HepG2 (cell line): ENCODE data around the gene OPRL1. TPM values are rescaled to one million over a fixed set of nuclear protein-coding genes. Genes with fewer than 3 reads are reported as not detected.
A peak's percentile ranks its signal among the peaks of the same experiment; 100 is the strongest.

Experiments used
- ATAC-seq: fragments of 200-7000 bp; cut with Tn5 transposase; 3 replicates; pipeline ENCODE4 v1.9.1; 2020; ENCODE audit warnings: mild to moderate bottlenecking, moderate library complexity
- BruUV-seq: library from RNA; stranded (reverse); fragments of 400-500 nt; replicated peaks from 2 replicates; lab custom pipeline; 2021; lab: Mats Ljungman, UMichigan
- CTCF ChIA-PET: fragments of 300-600 bp; formaldehyde crosslinking; extraction: SDS; loops from one replicate; lab custom pipeline; 2021; ENCODE audit warnings: low total read pairs, inconsistent platforms, low intra/inter-chr PET ratio; lab: Yijun Ruan, JAX
- POLR2A ChIA-PET: fragments of 350-600 bp; sonication (Branson Sonifier 250); formaldehyde crosslinking; loops from one replicate; lab custom pipeline; 2020; ENCODE audit warnings: antibody characterized with exemption, inconsistent platforms; lab: Yijun Ruan, JAX
- DNase-seq: peaks from one replicate; pipeline ENCODE4 v3.0.0-alpha.2; 2015; ENCODE audit warnings: low spot score
- FAIRE-seq: peaks from 3 replicates; lab custom pipeline; 2011; peaks lifted over from hg19 to GRCh38; lab: Jason Lieb, UNC
- H2AFZ ChIP-seq: one replicate; pipeline ENCODE4 v1.6.1; 2011; ENCODE audit warnings: low read length, inconsistent platforms
- H3K27ac ChIP-seq: fragments of 300-600 bp; 3 replicates; pipeline ENCODE4 v1.8.0; 2011; ENCODE audit warnings: mixed run types, mild to moderate bottlenecking, mixed read lengths, low read length, inconsistent platforms; ENCODE audit not compliant: insufficient read depth; ENCODE audit errors: extremely low read length
- H3K27me3 ChIP-seq, 2 experiments: fragments of 200-600 bp in 1 of 2; 2 replicates in 1 of 2; 3 replicates in 1 of 2; pipeline versions ENCODE4 v1.6.0 to v1.8.0; 2011; ENCODE audit warnings: low read length in 2 of 2, mild to moderate bottlenecking in 2 of 2, moderate library complexity in 2 of 2, inconsistent platforms in 1 of 2; ENCODE audit not compliant: insufficient read depth in 2 of 2, control insufficient read depth in 1 of 2
- H3K36me3 ChIP-seq, 2 experiments: fragments of 200-600 bp in 1 of 2; replicated peaks in 1 of 2; 2 replicates in 1 of 2; 3 replicates in 1 of 2; pipeline versions ENCODE4 v1.5.1 to v1.8.0; 2011; ENCODE audit warnings: low read length in 2 of 2, inconsistent platforms in 1 of 2; ENCODE audit not compliant: insufficient read depth in 2 of 2, control insufficient read depth in 1 of 2
- H3K4me1 ChIP-seq: 2 replicates; pipeline ENCODE4 v1.5.1; 2012; ENCODE audit warnings: low read length, inconsistent platforms; ENCODE audit not compliant: insufficient read depth
- H3K4me2 ChIP-seq: 2 replicates; pipeline ENCODE4 v1.6.0; 2011; ENCODE audit warnings: low read depth, low read length, inconsistent platforms
- H3K4me3 ChIP-seq, 3 experiments: fragments of 200-600 bp in 1 of 3; sonication (generic), shearing (Covaris generic) in 1 of 3; replicated peaks in 1 of 3; 2 replicates each; pipeline ENCODE4 v1.5.1; 2011 to 2016; ENCODE audit warnings: low read length in 3 of 3, inconsistent platforms in 2 of 3, low read depth in 2 of 3, mild to moderate bottlenecking in 2 of 3, control low read depth in 1 of 3, mixed read lengths in 1 of 3; ENCODE audit not compliant: insufficient read depth in 1 of 3
- H3K79me2 ChIP-seq: one replicate; pipeline ENCODE4 v1.6.1; 2011; ENCODE audit warnings: low read length, inconsistent platforms; ENCODE audit not compliant: insufficient read depth
- H3K9ac ChIP-seq: 2 replicates; pipeline ENCODE4 v1.6.0; 2011; ENCODE audit warnings: mild to moderate bottlenecking, low read depth, low read length, inconsistent platforms; ENCODE audit not compliant: insufficient read depth
- H3K9me3 ChIP-seq: 2 replicates; pipeline ENCODE4 v1.5.1; 2012; ENCODE audit warnings: mild to moderate bottlenecking, low read length
- H4K20me1 ChIP-seq: 2 replicates; pipeline ENCODE4 v1.6.0; 2011; ENCODE audit warnings: inconsistent platforms, mild to moderate bottlenecking, low read length, moderate library complexity; ENCODE audit not compliant: insufficient read depth
- ARNTL ChIP-seq: sonication (generic); formaldehyde crosslinking; IDR thresholded peaks from 2 replicates; pipeline ENCODE4 v1.4.0; 2020; ENCODE audit warnings: mild to moderate bottlenecking, missing genetic modification reagents
- CEBPG ChIP-seq: IDR thresholded peaks from 2 replicates; pipeline ENCODE4 v1.6.1; 2016
- HNRNPL ChIP-seq: fragments of 200-400 bp; formaldehyde crosslinking; IDR thresholded peaks from 2 replicates; pipeline ENCODE4 v1.6.1; 2017; ENCODE audit warnings: mild to moderate bottlenecking, low read depth, low read length
- IRX3 ChIP-seq: sonication (generic); formaldehyde crosslinking; IDR thresholded peaks from 2 replicates; pipeline ENCODE4 v1.8.1; 2023; ENCODE audit warnings: mild to moderate bottlenecking, low read depth, missing genetic modification reagents, borderline replicate concordance
- ISL2 ChIP-seq: sonication (generic); formaldehyde crosslinking; IDR thresholded peaks from 2 replicates; pipeline ENCODE4 v1.5.0; 2020; ENCODE audit warnings: missing genetic modification reagents
- JUND ChIP-seq: sonication (generic); formaldehyde crosslinking; IDR thresholded peaks from 2 replicates; pipeline ENCODE4 v1.8.0; 2022; ENCODE audit warnings: mild to moderate bottlenecking, missing genetic modification reagents
- POLR2AphosphoS5 ChIP-seq: IDR thresholded peaks from 2 replicates; pipeline ENCODE4 v1.6.1; 2012; ENCODE audit warnings: low read depth, low read length
- SMAD9 ChIP-seq: sonication (generic); formaldehyde crosslinking; IDR thresholded peaks from 2 replicates; pipeline ENCODE4 v1.5.1; 2020; ENCODE audit warnings: mild to moderate bottlenecking, missing genetic modification reagents
- ZBTB21 ChIP-seq: sonication (generic); formaldehyde crosslinking; IDR thresholded peaks from 2 replicates; pipeline ENCODE4 v1.4.0; 2020; ENCODE audit warnings: missing genetic modification reagents
- ZBTB25 ChIP-seq: IDR thresholded peaks from 2 replicates; pipeline ENCODE4 v1.6.1; 2018; ENCODE audit warnings: missing genetic modification reagents
- ZBTB46 ChIP-seq: sonication (generic); formaldehyde crosslinking; IDR thresholded peaks from 2 replicates; pipeline ENCODE4 v1.4.0; 2020; ENCODE audit warnings: mild to moderate bottlenecking, missing genetic modification reagents, borderline replicate concordance
- ZMYM4 ChIP-seq: sonication (generic); formaldehyde crosslinking; IDR thresholded peaks from 2 replicates; pipeline ENCODE4 v1.8.1; 2023; ENCODE audit warnings: mild to moderate bottlenecking, missing genetic modification reagents
- ZNF552 ChIP-seq: sonication (generic); formaldehyde crosslinking; IDR thresholded peaks from 2 replicates; pipeline ENCODE4 v1.9.0; 2022; ENCODE audit warnings: missing genetic modification reagents, mild to moderate bottlenecking, borderline replicate concordance
- ZSCAN31 ChIP-seq: sonication (generic); formaldehyde crosslinking; IDR thresholded peaks from 2 replicates; pipeline ENCODE4 v1.5.0; 2020; ENCODE audit warnings: low read depth, mild to moderate bottlenecking, missing genetic modification reagents
- ZZZ3 ChIP-seq: sonication (generic); formaldehyde crosslinking; IDR thresholded peaks from 2 replicates; pipeline ENCODE4 v1.4.0; 2020; ENCODE audit warnings: missing genetic modification reagents, mild to moderate bottlenecking, borderline replicate concordance
- WGBS: methylation state at CpG from one replicate; pipeline ENCODE4 v1.1.6; 2017; ENCODE audit warnings: low lambda C conversion rate; 5-methylcytosine and 5-hydroxymethylcytosine counted together
- in situ Hi-C: cut with HindIII; loops from 2 replicates; pipeline ENCODE4 v1.10.0; 2017; ENCODE audit warnings: low pct_unique_long_range_greater_than_20kb; ENCODE audit not compliant: extremely low pct_ligation_motif_present
- intact Hi-C: fragments of 100-400 bp; cut with micrococcal nuclease; formaldehyde crosslinking; loops from one replicate; pipeline ENCODE4 v1.10.0; 2022; ENCODE audit not compliant: unreplicated experiment
- polyA plus RNA-seq, 8 experiments: library from polyadenylated mRNA; depleted of rRNA in 3 of 8; stranded (reverse) in 7 of 8; unstranded in 1 of 8; fragments of >200 nt; fragmentation: Illumina TruSeq in 4 of 8; extraction: Trizol in 4 of 8; gene quantifications; 2 replicates each; pipeline versions ENCODE4 v1.2.1 to v1.2.3, GENCODE V29; 2011 to 2016; ENCODE audit warnings: low read depth in 4 of 8, missing spikeins in 1 of 8, mixed read lengths in 1 of 8; ENCODE audit not compliant: insufficient read depth in 1 of 8
- total RNA-seq, 5 experiments: library from RNA; depleted of rRNA; stranded (reverse); fragments of >200 nt; fragmentation: Illumina TruSeq; extraction: Trizol; gene quantifications; 2 replicates each; pipeline ENCODE4 v1.2.3, GENCODE V29; 2016; ENCODE audit warnings: low read depth in 1 of 5
- TF ChIP-seq, protein P1 (sequence below): IDR thresholded peaks from 2 replicates; pipeline ENCODE4 v1.4.0; 2020; ENCODE audit warnings: mild to moderate bottlenecking, missing genetic modification reagents

Gene OPRL1
- total and polyA plus RNA-seq, 2 of the 13 experiments (the other 11 are each of a cell fraction or from before 2014, with no cell fraction given): 0.35 to 0.71 TPM

GRCh38 chr20:64057628-64058498 is 22.0 kb upstream of the OPRL1 start:
- POLR2A ChIA-PET: interaction anchor here (0.8 to 9.4 kb wide), 7 partner anchors 8 to 161 kb away, joined by 4 to 252 read pairs (median 6); partner anchors contain the start of genes C20orf204, PRPF6, SAMD10 and UCKL1
- peak; percentile 83 for DNase-seq
- CTCF ChIA-PET: interaction anchor here (0.8 to 3.7 kb wide), 3 partner anchors 78 to 238 kb away, joined by 3 to 33 read pairs (median 3); partner anchors contain the start of genes PRPF6, SAMD10 and UCKL1
- H4K20me1 ChIP-seq: no peaks in the 10 kb centered on the region
- peak overlapping the region; percentile 77 for H3K27ac ChIP-seq
- H3K4me2 ChIP-seq: peak overlapping the region; percentile 87
- no peak overlapping the region for H2AFZ ChIP-seq
- intact Hi-C loops (loop anchor here (1.0 to 2.0 kb wide), 2 partner anchors 21 to 78 kb away; partner anchors contain the start of gene C20orf204), in situ Hi-C loops (loop anchor here (5.0 kb wide), 1 partner anchor 81 kb away; the partner anchor contains the start of gene SAMD10)
- no peaks in the 10 kb centered on the region for H3K36me3 ChIP-seq
- peak overlapping the region; percentile 1 to 69 (median 42); a peak in 5 of 6 replicates for H3K4me3 ChIP-seq
- H3K9ac ChIP-seq: peak overlapping the region; percentile 72
- FAIRE-seq: peak; percentile 75
- 30% methylated on average over 30 of the region's 33 CpGs for WGBS
- H3K4me1 ChIP-seq: peaks cover 76% of the 10 kb centered on the region
- BruUV-seq: no TSS peak
- no peaks in the 10 kb centered on the region for H3K9me3 ChIP-seq
- peak; percentile 44 for ATAC-seq
- H3K79me2 ChIP-seq: no peaks in the 10 kb centered on the region
- H3K27me3 ChIP-seq: no peaks in the 10 kb centered on the region
- TF ChIP-seq POLR2AphosphoS5 (no peak), ZZZ3 (CRISPR knock-in tag) (no peak), CEBPG (CRISPR knock-in tag) (no peak; the same call in 1 of the 2 replicates), ZBTB21 (no peak), ZSCAN31 (peak; percentile 14; the same call in 1 of the 2 replicates), HNRNPL (0 out of 2 replicates have a peak, but pooled peaks have one; percentile 59), JUND (peak; percentile 38), ZNF552 (CRISPR knock-in tag) (peak; percentile 82; the same call in 1 of the 2 replicates), IRX3 (CRISPR knock-in tag) (no peak), ARNTL (CRISPR knock-in tag) (peak; percentile 59), ZMYM4 (CRISPR knock-in tag) (no peak), SMAD9 (0 out of 2 replicates have a peak, but pooled peaks have one; percentile 21), ISL2 (peak; percentile 57; the same call in 1 of the 2 replicates), ZBTB25 (CRISPR knock-in tag) (0 out of 2 replicates have a peak, but pooled peaks have one; percentile 42), ZBTB46 (CRISPR knock-in tag) (0 out of 2 replicates have a peak, but pooled peaks have one; percentile 86)
- TF ChIP-seq, protein P1, sequence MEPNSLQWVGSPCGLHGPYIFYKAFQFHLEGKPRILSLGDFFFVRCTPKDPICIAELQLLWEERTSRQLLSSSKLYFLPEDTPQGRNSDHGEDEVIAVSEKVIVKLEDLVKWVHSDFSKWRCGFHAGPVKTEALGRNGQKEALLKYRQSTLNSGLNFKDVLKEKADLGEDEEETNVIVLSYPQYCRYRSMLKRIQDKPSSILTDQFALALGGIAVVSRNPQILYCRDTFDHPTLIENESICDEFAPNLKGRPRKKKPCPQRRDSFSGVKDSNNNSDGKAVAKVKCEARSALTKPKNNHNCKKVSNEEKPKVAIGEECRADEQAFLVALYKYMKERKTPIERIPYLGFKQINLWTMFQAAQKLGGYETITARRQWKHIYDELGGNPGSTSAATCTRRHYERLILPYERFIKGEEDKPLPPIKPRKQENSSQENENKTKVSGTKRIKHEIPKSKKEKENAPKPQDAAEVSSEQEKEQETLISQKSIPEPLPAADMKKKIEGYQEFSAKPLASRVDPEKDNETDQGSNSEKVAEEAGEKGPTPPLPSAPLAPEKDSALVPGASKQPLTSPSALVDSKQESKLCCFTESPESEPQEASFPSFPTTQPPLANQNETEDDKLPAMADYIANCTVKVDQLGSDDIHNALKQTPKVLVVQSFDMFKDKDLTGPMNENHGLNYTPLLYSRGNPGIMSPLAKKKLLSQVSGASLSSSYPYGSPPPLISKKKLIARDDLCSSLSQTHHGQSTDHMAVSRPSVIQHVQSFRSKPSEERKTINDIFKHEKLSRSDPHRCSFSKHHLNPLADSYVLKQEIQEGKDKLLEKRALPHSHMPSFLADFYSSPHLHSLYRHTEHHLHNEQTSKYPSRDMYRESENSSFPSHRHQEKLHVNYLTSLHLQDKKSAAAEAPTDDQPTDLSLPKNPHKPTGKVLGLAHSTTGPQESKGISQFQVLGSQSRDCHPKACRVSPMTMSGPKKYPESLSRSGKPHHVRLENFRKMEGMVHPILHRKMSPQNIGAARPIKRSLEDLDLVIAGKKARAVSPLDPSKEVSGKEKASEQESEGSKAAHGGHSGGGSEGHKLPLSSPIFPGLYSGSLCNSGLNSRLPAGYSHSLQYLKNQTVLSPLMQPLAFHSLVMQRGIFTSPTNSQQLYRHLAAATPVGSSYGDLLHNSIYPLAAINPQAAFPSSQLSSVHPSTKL (CRISPR knock-in tag): peak; percentile 46; the same call in 1 of the 2 replicates
